ENCODE measurements around the gene TENM3. TPM values are rescaled to one million over a fixed set of nuclear protein-coding genes. Genes with fewer than 3 reads are reported as not detected.

The TENM3 gene
- total and polyA plus RNA-seq, 12 donors = 0.20 to 6.6 (median 3.5) TPM

GRCh38 chr4:182688081-182688480 is 444.9 kb downstream of the TENM3 start:
- no peaks in the 10 kb centered on the region for H3K9me3 ChIP-seq
- H3K36me3 ChIP-seq = no peaks in the 10 kb centered on the region
- DNase-seq (no peak), ATAC-seq (no peak)
- H3K4me3 ChIP-seq = no peak overlapping the region
- H3K27me3 ChIP-seq = no peaks in the 10 kb centered on the region
- peaks cover 0 to 11% (median 0%) of the 10 kb centered on the region in 9 donors for H3K4me1 ChIP-seq
- no peak overlapping the region for H3K27ac ChIP-seq
- intact Hi-C loops (cut with DNase I) = no loop called here
- TF ChIP-seq CTCF (IDR thresholded peaks at IDR 0.05) = no peak
- 70 to 78% methylated on average over 14 of the region's 14 CpGs for WGBS, 2 donors

- H3K4me1 ChIP-seq = peaks cover 0 to 7% (median 0%) of the 10 kb centered on the region in 9 donors
- no peak for TF ChIP-seq CTCF (IDR thresholded peaks at IDR 0.05)
- ATAC-seq = peak in 1 of 8 donors; percentile 59
- no peaks in the 10 kb centered on the region for H3K36me3 ChIP-seq
- H3K27me3 ChIP-seq = no peaks in the 10 kb centered on the region
- H3K9me3 ChIP-seq = no peaks in the 10 kb centered on the region
- H3K4me3 ChIP-seq = no peak overlapping the region
- WGBS, 2 donors = 67 to 68% methylated on average over 2 of the region's 2 CpGs
- H3K27ac ChIP-seq = no peak overlapping the region
- DNase-seq = no peak
- intact Hi-C loops (cut with DNase I) = no loop called here
Observed at GRCh38 chr4:182694551-182694950, 451.3 kb downstream of the TENM3 start.

GRCh38 chr4:182695009-182695408 is 451.8 kb downstream of the TENM3 start:
- 67% methylated on average over 3 of the region's 3 CpGs for WGBS, 2 donors
- peak in 7 of 8 donors; percentile 82 to 97 (median 88) for ATAC-seq
- intact Hi-C loops (cut with DNase I) = no loop called here

GRCh38 chr4:182695842-182696241 is 452.6 kb downstream of the TENM3 start:
- ATAC-seq (no peak), DNase-seq (no peak)
- H3K4me1 ChIP-seq = peaks cover 0 to 7% (median 0%) of the 10 kb centered on the region in 9 donors
- H3K27me3 ChIP-seq = no peaks in the 10 kb centered on the region
- no peak for TF ChIP-seq CTCF (IDR thresholded peaks at IDR 0.05)
- intact Hi-C loops (cut with DNase I) = no loop called here
- no peak overlapping the region for H3K4me3 ChIP-seq
- H3K36me3 ChIP-seq = no peaks in the 10 kb centered on the region
- H3K9me3 ChIP-seq = no peaks in the 10 kb centered on the region
- no peak overlapping the region for H3K27ac ChIP-seq
- WGBS, 2 donors = 80 to 82% methylated on average over 2 of the region's 2 CpGs

More at GRCh38 chr4:182695009-182695408, 451.8 kb downstream of the TENM3 start:
- no peak overlapping the region for H3K4me3 ChIP-seq
- no peak overlapping the region for H3K27ac ChIP-seq
- peak in 1 of 2 donors; percentile 31 for DNase-seq
- no peak for TF ChIP-seq CTCF (IDR thresholded peaks at IDR 0.05)
- H3K9me3 ChIP-seq = no peaks in the 10 kb centered on the region
- H3K4me1 ChIP-seq = peaks cover 0 to 7% (median 0%) of the 10 kb centered on the region in 9 donors
- no peaks in the 10 kb centered on the region for H3K27me3 ChIP-seq
- no peaks in the 10 kb centered on the region for H3K36me3 ChIP-seq
